ENCODE data around the gene TGDS.

The TGDS gene

DNA sequence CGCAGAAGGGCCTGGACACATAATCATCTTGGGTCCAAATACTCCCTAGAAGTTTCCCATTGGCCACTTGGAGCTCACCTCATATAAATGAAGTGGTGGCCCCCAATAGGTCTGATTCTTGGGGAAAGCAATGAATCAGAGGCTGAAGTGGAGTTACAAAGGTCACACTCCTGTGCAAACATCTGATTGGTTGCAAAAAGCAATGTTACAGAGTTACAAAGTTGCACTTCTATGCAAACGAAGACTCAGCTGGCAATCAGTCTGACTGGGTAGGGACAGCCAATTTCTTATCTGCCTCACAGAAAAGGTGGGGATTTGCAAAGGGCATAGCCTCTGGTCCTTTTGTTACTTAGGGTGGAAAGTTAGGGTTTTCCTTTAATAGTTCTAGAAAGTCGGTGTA is 3.9 kb upstream of the TGDS start:
- DNase-seq: no peak

DNA sequence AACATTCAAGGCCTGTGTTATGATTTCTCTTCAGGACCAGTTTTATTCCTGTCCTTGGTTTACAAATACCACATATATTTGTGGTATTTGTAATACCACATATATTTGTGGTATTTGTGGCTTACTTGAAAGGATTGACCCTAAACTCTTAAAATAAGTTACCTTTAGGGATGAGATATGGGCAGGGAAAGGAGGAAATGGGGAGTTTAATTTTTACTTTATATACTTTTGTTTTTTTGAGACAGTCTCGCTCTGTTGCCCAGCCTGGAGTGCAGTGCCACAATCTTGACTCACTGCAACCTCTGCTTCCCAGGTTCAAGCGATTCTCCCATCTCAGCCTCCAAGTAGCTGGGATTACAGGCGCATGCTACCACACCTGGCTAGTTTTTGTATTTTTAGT is 2.3 kb upstream of the TGDS start:
- DNase-seq: no peak

- DNase-seq: no peak
Observed at GRCh38 chr13:94596575-94596971, 621 bp upstream of the TGDS start.

DNA sequence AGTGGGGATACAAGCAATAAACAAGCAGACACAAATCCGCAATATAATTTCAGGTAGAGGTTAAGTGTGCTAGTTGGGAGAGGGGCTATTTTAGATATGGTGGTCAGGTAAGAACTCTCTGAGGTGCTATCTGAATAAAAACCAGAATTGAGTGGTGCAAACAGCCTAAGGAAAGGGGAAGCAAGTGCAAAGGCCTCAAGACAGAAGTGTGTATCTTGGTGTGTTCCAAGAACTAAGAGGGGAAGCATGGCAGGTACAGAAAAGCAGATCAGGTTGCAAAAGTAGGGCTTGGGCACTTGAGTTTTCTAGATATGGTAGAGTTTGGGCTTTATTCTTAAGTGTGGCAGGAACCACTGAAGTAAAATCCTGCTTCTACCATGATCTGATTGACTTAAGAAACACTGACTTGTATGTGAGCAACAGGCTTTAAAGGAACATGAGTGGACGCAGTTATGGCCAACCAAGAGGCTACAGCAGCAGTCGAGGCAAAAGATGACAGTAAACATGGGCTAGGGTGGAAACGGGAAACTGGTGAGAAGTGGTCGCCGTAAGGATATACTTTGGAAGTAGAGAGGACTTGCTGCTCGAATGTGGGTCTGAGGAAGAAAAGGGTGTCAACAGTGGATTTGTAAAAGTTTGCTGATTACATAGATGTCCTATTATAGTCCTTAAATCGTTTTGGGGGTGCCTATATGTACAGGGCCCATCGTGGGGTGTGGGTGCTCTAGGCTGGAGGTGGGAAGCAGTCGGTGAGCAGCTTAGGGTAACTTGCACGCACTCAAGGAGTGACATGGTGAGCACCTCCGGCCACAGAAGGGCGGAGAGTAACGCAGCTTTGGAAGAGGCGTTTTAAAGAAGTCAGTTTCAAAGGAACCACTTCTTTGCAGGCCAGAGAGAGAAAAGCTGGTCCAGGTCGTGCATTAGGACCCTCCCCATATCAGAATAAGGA is 677 bp downstream of the TGDS start:
- no peak for DNase-seq

- DNase-seq: no peak
Observed at GRCh38 chr13:94590744-94591143, 5.2 kb downstream of the TGDS start.

DNA sequence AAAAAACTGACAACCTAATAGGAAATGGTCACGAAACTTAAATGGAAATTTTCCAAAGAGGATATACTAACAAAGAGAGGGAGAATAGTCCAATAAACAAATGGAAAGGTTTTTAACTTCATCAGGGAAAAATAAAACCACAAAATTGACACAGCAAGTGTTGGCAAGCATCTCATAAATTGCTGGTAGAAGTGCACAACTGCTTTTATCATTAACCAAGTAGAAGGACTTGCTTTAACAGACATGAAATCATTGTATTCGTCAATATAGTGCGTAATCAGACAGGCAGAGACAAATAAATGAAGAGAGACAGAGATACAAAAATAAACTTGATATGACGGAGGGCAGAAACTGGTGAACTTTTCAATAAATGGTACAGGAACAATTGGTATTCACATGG is 7.4 kb downstream of the TGDS start:
- no peak for DNase-seq

GRCh38 chr13:94586371-94586770 is 9.6 kb downstream of the TGDS start:
- no peak for DNase-seq

DNA sequence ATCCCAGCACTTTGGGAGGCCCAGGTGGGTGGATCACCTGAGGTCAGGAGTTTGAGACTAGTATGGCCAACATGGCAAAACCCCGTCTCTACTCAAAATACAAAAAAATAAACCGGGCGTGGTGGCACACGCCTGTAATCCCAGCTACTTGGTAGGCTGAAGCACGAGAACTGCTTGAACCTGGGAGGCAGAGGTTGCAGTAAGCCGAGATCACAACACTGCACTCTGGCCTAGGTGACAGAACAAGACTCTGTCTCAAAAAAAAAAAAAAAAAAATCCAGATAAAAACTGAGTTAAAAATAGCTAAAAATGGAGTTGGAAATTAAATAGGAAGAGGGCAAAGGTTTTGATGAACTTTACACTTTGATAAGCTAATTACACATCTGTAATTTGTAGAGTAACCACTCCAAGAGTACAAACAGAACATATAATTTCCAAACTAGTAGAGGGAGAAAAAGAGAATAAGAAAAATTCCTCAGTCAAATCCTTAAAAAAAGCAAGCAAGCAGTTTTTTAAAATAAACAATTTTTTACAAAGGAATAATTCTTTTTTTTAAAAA is 10.3 kb downstream of the TGDS start:
- no peak for DNase-seq

DNA sequence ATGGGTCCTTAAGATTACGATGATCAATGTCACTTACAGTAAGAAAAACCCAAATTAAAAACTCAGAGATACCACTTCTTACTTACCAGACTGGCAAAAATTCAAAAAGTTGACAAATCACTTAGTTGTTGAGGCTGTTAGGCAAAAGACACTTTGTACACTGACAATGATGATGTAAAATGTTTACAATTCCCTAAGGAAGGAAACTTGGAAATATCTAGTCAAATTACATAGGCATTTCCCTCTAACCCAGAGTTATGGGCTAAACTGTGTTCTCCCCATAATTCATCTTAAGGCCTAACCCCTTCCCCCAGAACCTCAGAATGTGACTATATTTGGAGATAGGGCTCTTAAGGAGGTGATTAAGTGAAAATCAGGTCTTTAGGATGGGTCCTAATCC is 12.0 kb downstream of the TGDS start:
- no peak for DNase-seq

- DNase-seq: no peak
Observed at GRCh38 chr13:94579063-94579462, 16.9 kb downstream of the TGDS start.

DNA sequence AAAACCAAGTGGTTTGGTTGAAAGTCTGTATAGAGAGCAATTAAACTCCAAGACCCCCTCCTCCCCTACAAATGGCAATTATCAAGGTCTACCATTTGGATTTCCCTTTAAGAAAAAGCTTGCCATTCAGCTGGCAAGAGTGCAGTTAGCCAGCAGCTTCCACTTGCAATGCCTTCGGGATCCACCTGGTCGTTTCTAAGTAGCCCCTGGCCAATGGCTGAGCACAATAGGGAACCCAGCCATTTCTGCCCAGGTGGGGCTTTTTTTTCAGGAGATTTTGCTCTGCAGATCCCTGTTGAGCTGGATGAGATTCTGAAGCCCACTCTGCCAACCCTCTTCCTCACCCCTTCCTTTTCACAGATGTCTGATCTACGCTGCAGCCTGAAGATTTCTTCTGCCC is 26.3 kb downstream of the TGDS start:
- DNase-seq: no peak

- DNase-seq: no peak
Observed at GRCh38 chr13:94568443-94568842, 27.5 kb downstream of the TGDS start.

- DNase-seq: no peak
Observed at GRCh38 chr13:94567581-94567980, 28.4 kb downstream of the TGDS start.

GRCh38 chr13:94561126-94561525 is 34.8 kb downstream of the TGDS start:
- no peak for DNase-seq

GRCh38 chr13:94560116-94560515 is 35.8 kb downstream of the TGDS start:
- no peak for DNase-seq

DNA sequence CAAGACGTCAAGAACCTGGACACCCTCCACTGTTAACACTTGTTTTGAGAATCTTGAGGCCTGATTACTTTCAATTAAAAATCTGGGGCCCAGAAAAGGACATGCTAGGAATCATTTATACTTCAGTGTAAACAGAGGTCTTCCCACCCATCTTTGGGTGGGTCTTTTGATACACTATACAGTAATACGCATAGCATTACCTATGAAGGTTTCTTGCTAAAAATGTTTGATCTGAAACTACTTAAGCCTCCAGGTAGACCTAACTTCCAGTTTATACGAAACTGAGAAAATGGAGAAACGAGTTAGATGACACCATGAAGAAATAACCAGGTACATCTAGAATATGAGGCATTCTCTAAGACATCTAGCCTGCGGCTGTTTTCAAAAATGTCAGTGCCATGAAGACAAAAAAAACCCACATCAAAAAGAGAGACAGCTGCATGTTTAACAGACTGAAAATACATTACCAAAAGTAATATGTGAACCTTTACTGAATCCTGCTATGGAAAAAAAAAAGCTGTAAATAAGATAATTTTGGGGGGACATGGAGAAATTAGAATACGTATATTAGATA is 36.6 kb downstream of the TGDS start:
- no peak for DNase-seq

DNA sequence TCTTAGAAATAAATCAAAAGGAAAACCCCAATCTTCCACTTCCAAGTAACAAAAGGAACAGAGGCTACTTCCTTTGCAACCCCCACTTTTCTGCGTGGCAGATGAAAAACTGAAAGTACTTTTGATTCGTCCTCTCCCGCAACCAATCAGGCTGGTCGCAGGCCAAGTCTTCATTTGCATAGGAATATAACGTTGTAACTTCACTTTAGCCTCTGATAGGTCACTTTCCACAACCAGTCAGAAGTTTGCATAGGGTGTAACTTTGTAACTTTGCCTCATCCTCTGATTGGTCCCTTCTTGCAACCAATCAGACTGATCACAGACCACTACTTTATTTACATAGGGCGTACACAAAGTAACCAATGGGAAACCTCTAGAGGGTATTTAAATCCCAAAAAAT is 37.2 kb downstream of the TGDS start:
- no peak for DNase-seq

GRCh38 chr13:94557684-94558235 is 38.2 kb downstream of the TGDS start:
- no peak for DNase-seq

DNA sequence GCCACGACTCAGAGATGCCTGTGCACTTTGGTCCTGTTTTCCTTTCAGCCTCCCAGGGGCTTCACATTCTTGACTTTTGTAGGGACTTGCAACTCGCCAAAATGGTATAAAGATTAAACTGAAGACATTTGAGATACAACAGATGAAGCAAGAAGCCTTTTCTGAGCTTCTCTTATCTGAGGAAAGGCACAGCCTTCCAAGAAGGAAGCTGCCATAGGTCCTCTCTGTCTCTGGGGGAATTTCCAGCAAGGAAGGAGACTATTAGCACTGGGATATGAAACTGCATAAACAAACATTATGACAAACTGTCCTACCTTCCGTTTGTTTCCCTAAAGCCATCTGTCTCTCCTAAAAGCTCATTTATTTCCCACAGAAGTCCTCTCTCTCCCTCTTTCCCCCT is 39.3 kb downstream of the TGDS start:
- DNase-seq: no peak

- no peak for DNase-seq
Observed at GRCh38 chr13:94556041-94556440, 39.9 kb downstream of the TGDS start.

GRCh38 chr13:94553766-94554165 is 42.2 kb downstream of the TGDS start:
- DNase-seq: no peak

GRCh38 chr13:94552095-94552494 is 43.9 kb downstream of the TGDS start:
- DNase-seq: no peak

DNA sequence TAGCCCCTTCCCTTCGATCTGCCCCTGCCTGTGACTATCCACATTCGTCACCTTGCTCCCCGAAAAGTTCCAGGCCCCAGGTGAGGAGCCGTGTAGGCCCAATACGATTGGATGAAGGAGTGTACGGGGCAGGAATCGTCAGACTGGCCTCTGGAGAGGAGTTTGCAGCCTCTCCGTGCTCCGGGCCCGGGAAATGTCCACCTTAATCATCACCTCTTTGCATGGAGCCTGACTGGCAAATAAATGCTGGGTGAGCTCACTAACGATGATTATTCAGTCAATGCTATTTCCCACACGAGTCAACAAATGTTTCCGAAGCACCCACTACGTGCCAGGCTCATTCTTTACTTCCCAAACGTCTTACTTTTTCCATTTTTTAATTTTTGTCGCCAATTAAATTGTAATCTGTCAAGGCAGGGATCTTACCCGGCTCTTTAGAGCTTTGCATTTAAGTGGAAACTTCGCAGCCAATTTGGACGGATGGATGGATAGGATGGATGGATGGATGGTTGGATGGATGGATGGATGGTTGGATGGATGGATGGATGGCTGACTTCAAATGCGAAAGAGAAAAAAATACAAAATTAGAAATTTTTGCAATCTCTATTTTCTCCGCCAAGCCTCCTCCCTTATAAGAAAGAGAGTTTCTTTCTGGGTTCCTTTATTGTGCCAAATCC is 45.8 kb downstream of the TGDS start:
- no peak for DNase-seq

Measured in activated T-cell treated with anti-CD3 and anti-CD28 coated beads for 4 hours (primary cell).